Keratinocyte (primary cell): ENCODE data around the gene TCF7. TPM values are rescaled to one million over a fixed set of nuclear protein-coding genes. Genes with fewer than 3 reads are reported as not detected.

Source experiments
- DNase-seq: peaks from one replicate; pipeline ENCODE4 v3.0.0-alpha.2; 2011; ENCODE audit warnings: low read depth, missing footprints, low spot score
- FAIRE-seq: peaks from 2 replicates; lab custom pipeline; 2011; peaks lifted over from hg19 to GRCh38; lab: Jason Lieb, UNC
- H2AFZ ChIP-seq: 2 replicates; pipeline ENCODE4 v1.6.0; 2012; ENCODE audit warnings: low read length, control low read depth, inconsistent platforms; ENCODE audit not compliant: control insufficient read depth
- H3K27ac ChIP-seq: 2 replicates; pipeline ENCODE4 v1.5.1; 2011; ENCODE audit warnings: low read length; ENCODE audit not compliant: control insufficient read depth, insufficient read depth
- H3K27me3 ChIP-seq: 3 replicates; pipeline ENCODE4 v1.6.0; 2011; ENCODE audit warnings: low read length; ENCODE audit not compliant: control insufficient read depth, insufficient read depth; ENCODE audit errors: extremely low read depth
- H3K36me3 ChIP-seq, 2 experiments: 2 replicates in 1 of 2; 3 replicates in 1 of 2; pipeline ENCODE4 v1.5.1; 2011; ENCODE audit warnings: low read length in 2 of 2, mild to moderate bottlenecking in 1 of 2; ENCODE audit not compliant: control insufficient read depth in 2 of 2, insufficient read depth in 2 of 2; ENCODE audit errors: extremely low read depth in 1 of 2
- H3K4me1 ChIP-seq: 3 replicates; pipeline ENCODE4 v1.5.1; 2011; ENCODE audit warnings: low read length; ENCODE audit not compliant: control insufficient read depth, insufficient read depth; ENCODE audit errors: extremely low read depth
- H3K4me2 ChIP-seq: 3 replicates; pipeline ENCODE4 v1.6.0; 2011; ENCODE audit warnings: low read depth, low read length; ENCODE audit not compliant: control insufficient read depth, insufficient read depth; ENCODE audit errors: extremely low read depth
- H3K4me3 ChIP-seq, 3 experiments: fragments of 200-600 bp in 1 of 3; sonication (generic) in 1 of 3; 2 replicates in 2 of 3; 3 replicates in 1 of 3; pipeline ENCODE4 v1.5.1; 2011 to 2016; ENCODE audit warnings: low read length in 3 of 3, mild to moderate bottlenecking in 3 of 3, control low read depth in 2 of 3, inconsistent platforms in 1 of 3, low read depth in 1 of 3, mixed read lengths in 1 of 3, mixed run types in 1 of 3, moderate library complexity in 1 of 3; ENCODE audit not compliant: control insufficient read depth in 2 of 3, insufficient read depth in 2 of 3; ENCODE audit errors: extremely low read depth in 1 of 3
- H3K79me2 ChIP-seq: 2 replicates; pipeline ENCODE4 v1.6.0; 2012; ENCODE audit warnings: low read length; ENCODE audit not compliant: control insufficient read depth, insufficient read depth
- H3K9ac ChIP-seq: 3 replicates; pipeline ENCODE4 v1.6.0; 2011; ENCODE audit warnings: low read length; ENCODE audit not compliant: control insufficient read depth, insufficient read depth; ENCODE audit errors: extremely low read depth
- H3K9me1 ChIP-seq: 3 replicates; pipeline ENCODE4 v1.6.0; 2011; ENCODE audit warnings: low read length; ENCODE audit not compliant: control insufficient read depth, insufficient read depth; ENCODE audit errors: extremely low read depth
- H3K9me3 ChIP-seq: 2 replicates; pipeline ENCODE4 v1.5.1; 2012; ENCODE audit warnings: low read depth, low read length; ENCODE audit not compliant: control insufficient read depth
- H4K20me1 ChIP-seq: 3 replicates; pipeline ENCODE4 v1.6.0; 2011; ENCODE audit warnings: low read length; ENCODE audit not compliant: control insufficient read depth, insufficient read depth; ENCODE audit errors: extremely low read depth
- EZH2 ChIP-seq: IDR thresholded peaks from one replicate; pipeline ENCODE4 v1.6.1; 2012; ENCODE audit warnings: inconsistent platforms, mild to moderate bottlenecking, low read length, moderate library complexity
- dilution Hi-C: fragments of 300-500 bp; cut with MboI; formaldehyde crosslinking; loops from one replicate; pipeline ENCODE4 v1.7.0; 2020; ENCODE audit warnings: low sequenced_read_pairs; ENCODE audit not compliant: extremely low pct_ligation_motif_present
- polyA plus RNA-seq, 5 experiments: library from polyadenylated mRNA; depleted of rRNA in 3 of 5; stranded (reverse) in 3 of 5; stranded (forward) in 1 of 5; unstranded in 1 of 5; fragments of >200 nt; gene quantifications; 1 replicate in 1 of 5; 2 replicates in 3 of 5; 3 replicates in 1 of 5; pipeline versions ENCODE4 v1.2.1 to v1.2.3, GENCODE V29; 2011 to 2012; ENCODE audit warnings: missing spikeins in 2 of 5, low read depth in 1 of 5, low replicate concordance in 1 of 5
- TF ChIP-seq, protein P1 (sequence below), 3 experiments: IDR thresholded peaks in 1 of 3; conservative IDR thresholded peaks in 1 of 3; optimal IDR thresholded peaks in 1 of 3; 2 replicates in 2 of 3; 3 replicates in 1 of 3; pipeline versions ENCODE3 to v1.5.1; 2011; ENCODE audit warnings: low read length in 3 of 3, mild to moderate bottlenecking in 3 of 3, moderate library complexity in 2 of 3, control low read depth in 1 of 3, inconsistent platforms in 1 of 3; ENCODE audit not compliant: insufficient read depth in 2 of 3; ENCODE audit errors: extremely low read depth in 1 of 3

TCF7 gene
- polyA plus RNA-seq, 1 donor (not counting 4 experiments of a cell fraction or from before 2014, with no cell fraction given): 0.84 TPM

DNA sequence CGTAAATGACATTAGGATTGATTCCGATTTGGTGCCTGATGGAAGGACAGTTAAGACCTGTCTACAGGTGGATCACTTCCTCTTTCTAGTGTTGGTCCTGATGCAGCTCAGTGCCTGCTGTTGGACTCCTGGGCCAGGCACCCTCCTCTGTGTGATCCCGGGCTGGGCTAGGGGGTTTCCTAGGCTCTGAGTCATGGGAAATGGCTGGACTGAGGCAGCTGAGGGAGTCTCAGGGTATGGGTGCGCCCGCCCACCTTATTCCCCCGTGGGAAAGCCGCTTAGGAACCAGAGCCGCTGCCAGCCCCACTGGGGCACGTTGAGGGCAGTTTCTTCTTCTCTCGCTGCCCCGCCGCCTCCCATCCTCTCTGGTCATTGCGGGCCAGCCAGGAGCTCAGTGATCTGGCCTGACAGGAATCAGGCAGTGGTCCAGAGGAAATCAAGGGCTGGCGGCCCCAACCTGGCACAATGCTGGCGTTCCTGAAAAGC lies 12.9 kb downstream of the TCF7 start:
- no peaks in the 10 kb centered on the region for H3K27me3 ChIP-seq
- DNase-seq (no peak), FAIRE-seq (no peak)
- H3K9me3 ChIP-seq: no peaks in the 10 kb centered on the region
- H3K36me3 ChIP-seq: peaks cover 0 to 3% of the 10 kb centered on the region in 2 experiments
- H3K4me2 ChIP-seq: no peak overlapping the region
- dilution Hi-C loops: no loop called here
- H3K9ac ChIP-seq: no peak overlapping the region
- H3K4me1 ChIP-seq: peaks cover 18% of the 10 kb centered on the region
- H2AFZ ChIP-seq: no peak overlapping the region
- H3K27ac ChIP-seq: no peak overlapping the region
- H4K20me1 ChIP-seq: no peaks in the 10 kb centered on the region
- H3K4me3 ChIP-seq: no peak overlapping the region
- no peaks in the 10 kb centered on the region for H3K9me1 ChIP-seq
- TF ChIP-seq EZH2: no peak
- TF ChIP-seq, protein P1, sequence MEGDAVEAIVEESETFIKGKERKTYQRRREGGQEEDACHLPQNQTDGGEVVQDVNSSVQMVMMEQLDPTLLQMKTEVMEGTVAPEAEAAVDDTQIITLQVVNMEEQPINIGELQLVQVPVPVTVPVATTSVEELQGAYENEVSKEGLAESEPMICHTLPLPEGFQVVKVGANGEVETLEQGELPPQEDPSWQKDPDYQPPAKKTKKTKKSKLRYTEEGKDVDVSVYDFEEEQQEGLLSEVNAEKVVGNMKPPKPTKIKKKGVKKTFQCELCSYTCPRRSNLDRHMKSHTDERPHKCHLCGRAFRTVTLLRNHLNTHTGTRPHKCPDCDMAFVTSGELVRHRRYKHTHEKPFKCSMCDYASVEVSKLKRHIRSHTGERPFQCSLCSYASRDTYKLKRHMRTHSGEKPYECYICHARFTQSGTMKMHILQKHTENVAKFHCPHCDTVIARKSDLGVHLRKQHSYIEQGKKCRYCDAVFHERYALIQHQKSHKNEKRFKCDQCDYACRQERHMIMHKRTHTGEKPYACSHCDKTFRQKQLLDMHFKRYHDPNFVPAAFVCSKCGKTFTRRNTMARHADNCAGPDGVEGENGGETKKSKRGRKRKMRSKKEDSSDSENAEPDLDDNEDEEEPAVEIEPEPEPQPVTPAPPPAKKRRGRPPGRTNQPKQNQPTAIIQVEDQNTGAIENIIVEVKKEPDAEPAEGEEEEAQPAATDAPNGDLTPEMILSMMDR (optimal IDR thresholded peaks at IDR 0.05 in 1 of 3, IDR thresholded peaks at IDR 0.05 in 1 of 3, conservative IDR thresholded peaks at IDR 0.05 in 1 of 3; ENCODE audit: extremely low read depth in 1 of 3, insufficient read depth in 2 of 3, low read length in 3 of 3): no peak
- no peaks in the 10 kb centered on the region for H3K79me2 ChIP-seq

DNA sequence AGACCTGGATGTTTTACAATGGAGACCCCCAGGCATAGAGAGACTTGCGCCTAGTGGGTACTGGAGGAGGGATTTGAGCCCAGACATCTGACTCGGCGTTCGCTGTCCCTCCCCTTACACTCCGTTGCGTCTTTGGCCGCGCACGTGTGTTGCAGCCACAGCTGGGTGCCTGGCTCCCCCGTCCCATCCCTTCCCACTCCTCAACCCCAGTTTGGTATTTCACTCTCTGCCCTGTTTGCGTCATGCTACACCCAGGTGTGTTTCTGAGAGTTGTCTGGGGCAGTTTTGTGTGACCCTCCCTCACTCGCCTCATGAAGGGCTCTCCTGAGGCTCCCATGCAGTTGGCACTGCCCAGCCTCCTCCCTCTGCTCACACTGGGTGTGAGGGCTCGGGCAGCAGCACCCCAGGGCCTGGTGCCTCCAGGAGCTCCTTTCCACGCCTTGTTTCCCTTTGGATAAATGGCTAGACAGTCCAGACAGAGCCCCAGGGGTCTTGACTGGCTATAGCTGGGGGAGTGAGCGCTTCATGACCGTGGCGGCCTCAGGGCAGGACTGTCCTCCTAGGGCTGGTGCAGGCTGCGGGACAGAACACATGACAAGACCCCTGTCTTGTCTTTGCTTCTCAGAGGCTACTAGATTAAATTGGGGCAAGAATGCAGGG lies 13.6 kb downstream of the TCF7 start:
- Histone ChIP-seq H3K9ac (no peak overlapping the region), H3K27ac (no peak overlapping the region), H3K4me2 (no peak overlapping the region), H4K20me1 (peaks cover 4% of the 10 kb centered on the region), H2AFZ (no peak overlapping the region), H3K27me3 (no peaks in the 10 kb centered on the region), H3K4me1 (peaks cover 18% of the 10 kb centered on the region), H3K4me3 (no peak overlapping the region), H3K79me2 (no peaks in the 10 kb centered on the region), H3K9me3 (no peaks in the 10 kb centered on the region), H3K36me3 (peaks cover 0 to 4% of the 10 kb centered on the region in 2 experiments), H3K9me1 (no peaks in the 10 kb centered on the region)
- dilution Hi-C loops: no loop called here
- no peak for TF ChIP-seq EZH2
- TF ChIP-seq, protein P1 (optimal IDR thresholded peaks at IDR 0.05 in 1 of 3, IDR thresholded peaks at IDR 0.05 in 1 of 3, conservative IDR thresholded peaks at IDR 0.05 in 1 of 3; ENCODE audit: extremely low read depth in 1 of 3, insufficient read depth in 2 of 3, low read length in 3 of 3): no peak
- no peak for FAIRE-seq
- no peak for DNase-seq
